Mesendoderm (in vitro differentiated cells): ENCODE data around the gene PRM1. TPM values are rescaled to one million over a fixed set of nuclear protein-coding genes. Genes with fewer than 3 reads are reported as not detected.

Experiments used
- small RNA-seq: library from polyadenylated mRNA; stranded (forward); fragments of <200 nt; extraction: miRNeasy Mini kit (QIAGEN cat#:217004); gene quantifications from one replicate; pipeline ENCODE3, GENCODE V24; 2013; ENCODE audit not compliant: insufficient read depth

Gene PRM1

Small RNAs within 50 kb of the gene (small RNA-seq; reads per million reads assigned to genes)
- gene MIR548H2 (not detected), gene RF00019 (not detected), gene RF00554 (not detected)
